Neural cell (in vitro differentiated cells): ENCODE measurements around the gene SLK. TPM values are rescaled to one million over a fixed set of nuclear protein-coding genes. Genes with fewer than 3 reads are reported as not detected.

Source experiments
- H2AFZ ChIP-seq: fragments of 200-600, 300-800 bp; sonication (generic), shearing (Covaris generic); 2 replicates; pipeline ENCODE4 v1.6.0; 2014; ENCODE audit warnings: low read depth, mild to moderate bottlenecking, antibody characterized with exemption, low read length, moderate library complexity
- H3F3A ChIP-seq: fragments of 200-600 bp; shearing (Covaris generic); 2 replicates; pipeline ENCODE4 v1.6.1; 2016; ENCODE audit warnings: mild to moderate bottlenecking, moderate library complexity, mixed read lengths, antibody characterized with exemption, low read length; ENCODE audit not compliant: insufficient read depth, poor library complexity, severe bottlenecking
- H3K27ac ChIP-seq: fragments of 200-600, 300-800 bp; sonication (generic), shearing (Covaris generic); 2 replicates; pipeline ENCODE4 v1.5.1; 2014; ENCODE audit warnings: mild to moderate bottlenecking, low read length, moderate library complexity
- H3K27me3 ChIP-seq: fragments of 300-800, 200-600 bp; sonication (generic), shearing (Covaris generic); 2 replicates; pipeline ENCODE4 v1.6.0; 2014; ENCODE audit warnings: mild to moderate bottlenecking, low read depth, low read length, moderate library complexity; ENCODE audit not compliant: insufficient read depth
- H3K36me3 ChIP-seq: fragments of 300-800, 200-600 bp; sonication (generic), shearing (Covaris generic); 2 replicates; pipeline ENCODE4 v1.5.1; 2014; ENCODE audit warnings: mild to moderate bottlenecking, antibody characterized with exemption, low read length, moderate library complexity; ENCODE audit not compliant: insufficient read depth
- H3K4me2 ChIP-seq: fragments of 300-800, 200-600 bp; sonication (generic), shearing (Covaris generic); 2 replicates; pipeline ENCODE4 v1.6.0; 2014; ENCODE audit warnings: mild to moderate bottlenecking, low read length
- H3K4me3 ChIP-seq: fragments of 300-800, 200-600 bp; sonication (generic), shearing (Covaris generic); 2 replicates; pipeline ENCODE4 v1.5.1; 2014; ENCODE audit warnings: mild to moderate bottlenecking, low read length, moderate library complexity
- H3K79me2 ChIP-seq: fragments of 200-600 bp; shearing (Covaris generic); replicated peaks from 2 replicates; pipeline ENCODE4 v1.6.0; 2014; ENCODE audit warnings: mild to moderate bottlenecking, low read length, moderate library complexity; ENCODE audit not compliant: insufficient read depth
- H3K9ac ChIP-seq: fragments of 300-800, 200-600 bp; sonication (generic), shearing (Covaris generic); 2 replicates; pipeline ENCODE4 v1.6.1; 2016; ENCODE audit warnings: mild to moderate bottlenecking, low read length, mixed read lengths
- H3K9me2 ChIP-seq: fragments of 200-600 bp; shearing (Covaris generic); 2 replicates; pipeline ENCODE4 v1.6.1; 2016; ENCODE audit warnings: mild to moderate bottlenecking, low read length, mixed read lengths; ENCODE audit not compliant: insufficient read depth
- H3K9me3 ChIP-seq: fragments of 200-600, 300-800 bp; sonication (generic), shearing (Covaris generic); 2 replicates; pipeline ENCODE4 v1.6.1; 2016; ENCODE audit warnings: mild to moderate bottlenecking, mixed run types, low read length, moderate library complexity, mixed read lengths
- H4K20me1 ChIP-seq: fragments of 200-600 bp; shearing (Covaris generic); 2 replicates; pipeline ENCODE4 v1.6.1; 2016; ENCODE audit warnings: mild to moderate bottlenecking, mixed run types; ENCODE audit not compliant: insufficient read depth
- EP300 ChIP-seq: fragments of 450-650 bp; conservative IDR thresholded peaks from 2 replicates; pipeline ENCODE4 v1.6.1; 2014; ENCODE audit warnings: antibody characterized with exemption, mild to moderate bottlenecking, moderate library complexity; ENCODE audit not compliant: poor library complexity, severe bottlenecking
- EZH2 ChIP-seq: fragments of 200-600, 300-800 bp; shearing (Covaris generic), sonication (generic); IDR thresholded peaks from 2 replicates; pipeline ENCODE4 v1.6.1; 2014; ENCODE audit warnings: antibody characterized with exemption, low read length, borderline replicate concordance, mild to moderate bottlenecking; ENCODE audit not compliant: insufficient read depth, poor library complexity, severe bottlenecking
- MXI1 ChIP-seq: fragments of 450-650 bp; conservative IDR thresholded peaks from 2 replicates; pipeline ENCODE4 v1.6.1; 2014; ENCODE audit warnings: antibody characterized with exemption, mild to moderate bottlenecking; ENCODE audit not compliant: poor library complexity, severe bottlenecking
- POLR2AphosphoS5 ChIP-seq: IDR thresholded peaks from 2 replicates; pipeline ENCODE4 v1.6.1; 2012
- RAD21 ChIP-seq: fragments of 450-650 bp; conservative IDR thresholded peaks from 2 replicates; pipeline ENCODE4 v1.6.1; 2014; ENCODE audit warnings: antibody characterized with exemption, mild to moderate bottlenecking, moderate library complexity
- SMC3 ChIP-seq: fragments of 450-650 bp; conservative IDR thresholded peaks from 2 replicates; pipeline ENCODE4 v1.6.1; 2014; ENCODE audit warnings: antibody characterized with exemption, mild to moderate bottlenecking, moderate library complexity; ENCODE audit not compliant: poor library complexity
- TAF1 ChIP-seq: IDR thresholded peaks from 2 replicates; pipeline ENCODE4 v1.6.1; 2012; ENCODE audit warnings: low read depth
- polyA plus RNA-seq: library from polyadenylated mRNA; depleted of rRNA; stranded (reverse); fragments of >200 nt; gene quantifications from 2 replicates; pipeline ENCODE4 v1.2.3, GENCODE V29; 2014
- TF ChIP-seq, protein P1 (sequence below): fragments of 450-650 bp; IDR thresholded peaks from 2 replicates; pipeline ENCODE4 v1.5.1; 2014; ENCODE audit warnings: antibody characterized with exemption, mild to moderate bottlenecking, moderate library complexity; ENCODE audit not compliant: poor library complexity, severe bottlenecking
- TF ChIP-seq, protein P2 (sequence below): IDR thresholded peaks from 2 replicates; pipeline ENCODE4 v1.6.1; 2012; ENCODE audit warnings: borderline replicate concordance

SLK gene
- polyA plus RNA-seq, 1 donor from 2014 or later = 23.7 TPM

DNA sequence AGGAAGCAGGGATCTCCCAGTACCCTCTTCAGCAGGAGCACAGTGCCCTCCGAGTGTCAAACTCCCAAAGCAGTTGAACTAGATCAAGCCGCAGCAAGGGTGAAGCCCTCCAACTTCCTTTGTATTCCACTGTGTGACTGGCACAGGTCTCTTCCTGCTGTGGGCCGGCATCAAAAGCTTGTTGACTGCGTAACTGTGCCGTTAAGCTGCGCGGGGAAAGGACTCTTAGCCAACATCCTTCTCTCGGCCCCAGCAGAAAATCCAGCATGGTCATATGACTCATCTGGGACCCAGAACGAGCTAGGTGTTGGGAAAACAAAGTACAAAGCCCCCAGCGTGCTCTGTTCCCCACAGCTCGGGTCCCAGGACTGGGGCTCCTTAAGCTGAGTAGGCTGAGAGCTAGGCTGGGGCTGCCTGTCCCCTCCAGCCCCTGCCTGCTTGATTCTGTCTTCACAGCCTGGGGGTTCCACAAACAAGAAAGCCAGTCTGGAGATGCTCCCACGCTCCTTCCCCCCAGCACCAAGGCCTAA lies 66.5 kb downstream of the SLK start:
- Histone ChIP-seq H3K27me3 (no peaks in the 10 kb centered on the region), H3K9ac (no peak overlapping the region), H2AFZ (no peak overlapping the region), H3K9me3 (no peaks in the 10 kb centered on the region), H3K36me3 (no peaks in the 10 kb centered on the region), H4K20me1 (no peaks in the 10 kb centered on the region), H3F3A (no peaks in the 10 kb centered on the region), H3K4me3 (no peak overlapping the region), H3K4me2 (no peak overlapping the region), H3K9me2 (no peaks in the 10 kb centered on the region), H3K27ac (no peak overlapping the region), H3K79me2 (no peaks in the 10 kb centered on the region)
- no peak for TF ChIP-seq EZH2
- TF ChIP-seq RAD21 = no peak
- TF ChIP-seq, protein P1, sequence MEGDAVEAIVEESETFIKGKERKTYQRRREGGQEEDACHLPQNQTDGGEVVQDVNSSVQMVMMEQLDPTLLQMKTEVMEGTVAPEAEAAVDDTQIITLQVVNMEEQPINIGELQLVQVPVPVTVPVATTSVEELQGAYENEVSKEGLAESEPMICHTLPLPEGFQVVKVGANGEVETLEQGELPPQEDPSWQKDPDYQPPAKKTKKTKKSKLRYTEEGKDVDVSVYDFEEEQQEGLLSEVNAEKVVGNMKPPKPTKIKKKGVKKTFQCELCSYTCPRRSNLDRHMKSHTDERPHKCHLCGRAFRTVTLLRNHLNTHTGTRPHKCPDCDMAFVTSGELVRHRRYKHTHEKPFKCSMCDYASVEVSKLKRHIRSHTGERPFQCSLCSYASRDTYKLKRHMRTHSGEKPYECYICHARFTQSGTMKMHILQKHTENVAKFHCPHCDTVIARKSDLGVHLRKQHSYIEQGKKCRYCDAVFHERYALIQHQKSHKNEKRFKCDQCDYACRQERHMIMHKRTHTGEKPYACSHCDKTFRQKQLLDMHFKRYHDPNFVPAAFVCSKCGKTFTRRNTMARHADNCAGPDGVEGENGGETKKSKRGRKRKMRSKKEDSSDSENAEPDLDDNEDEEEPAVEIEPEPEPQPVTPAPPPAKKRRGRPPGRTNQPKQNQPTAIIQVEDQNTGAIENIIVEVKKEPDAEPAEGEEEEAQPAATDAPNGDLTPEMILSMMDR = no peak
- TF ChIP-seq SMC3 = no peak
- TF ChIP-seq TAF1 = no peak
- no peak for TF ChIP-seq EP300

DNA sequence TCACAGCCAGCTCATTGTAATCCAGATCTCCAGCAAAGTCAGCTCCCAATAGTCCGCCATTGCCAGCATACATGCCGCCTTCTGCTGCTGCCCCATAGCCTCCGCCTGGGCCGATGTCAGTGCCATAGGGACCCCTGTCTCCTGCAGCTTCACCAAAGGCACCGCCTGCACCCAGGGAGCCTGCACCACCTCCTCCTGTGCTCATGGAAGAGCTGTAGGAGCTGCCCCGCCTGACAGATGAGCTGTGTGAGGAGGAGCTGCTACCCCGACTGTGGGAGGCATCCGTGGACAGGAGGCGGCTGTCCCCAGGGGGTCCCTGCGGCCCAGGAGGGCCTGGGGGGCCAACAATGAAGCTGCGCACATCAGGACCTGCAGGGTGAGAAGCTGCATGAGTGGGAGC lies 67.0 kb downstream of the SLK start:
- Histone ChIP-seq H2AFZ (no peak overlapping the region), H3K9ac (no peak overlapping the region), H3K27me3 (no peaks in the 10 kb centered on the region), H3K4me3 (no peak overlapping the region), H3K79me2 (no peaks in the 10 kb centered on the region), H3K9me3 (no peaks in the 10 kb centered on the region), H4K20me1 (no peaks in the 10 kb centered on the region), H3K9me2 (no peaks in the 10 kb centered on the region), H3F3A (no peaks in the 10 kb centered on the region), H3K4me2 (no peak overlapping the region), H3K36me3 (no peaks in the 10 kb centered on the region), H3K27ac (no peak overlapping the region)
- no peak for TF ChIP-seq RAD21
- TF ChIP-seq, protein P1 = no peak
- TF ChIP-seq TAF1 = no peak
- no peak for TF ChIP-seq MXI1
- TF ChIP-seq SMC3 = no peak
- no peak for TF ChIP-seq POLR2AphosphoS5
- TF ChIP-seq, protein P2, sequence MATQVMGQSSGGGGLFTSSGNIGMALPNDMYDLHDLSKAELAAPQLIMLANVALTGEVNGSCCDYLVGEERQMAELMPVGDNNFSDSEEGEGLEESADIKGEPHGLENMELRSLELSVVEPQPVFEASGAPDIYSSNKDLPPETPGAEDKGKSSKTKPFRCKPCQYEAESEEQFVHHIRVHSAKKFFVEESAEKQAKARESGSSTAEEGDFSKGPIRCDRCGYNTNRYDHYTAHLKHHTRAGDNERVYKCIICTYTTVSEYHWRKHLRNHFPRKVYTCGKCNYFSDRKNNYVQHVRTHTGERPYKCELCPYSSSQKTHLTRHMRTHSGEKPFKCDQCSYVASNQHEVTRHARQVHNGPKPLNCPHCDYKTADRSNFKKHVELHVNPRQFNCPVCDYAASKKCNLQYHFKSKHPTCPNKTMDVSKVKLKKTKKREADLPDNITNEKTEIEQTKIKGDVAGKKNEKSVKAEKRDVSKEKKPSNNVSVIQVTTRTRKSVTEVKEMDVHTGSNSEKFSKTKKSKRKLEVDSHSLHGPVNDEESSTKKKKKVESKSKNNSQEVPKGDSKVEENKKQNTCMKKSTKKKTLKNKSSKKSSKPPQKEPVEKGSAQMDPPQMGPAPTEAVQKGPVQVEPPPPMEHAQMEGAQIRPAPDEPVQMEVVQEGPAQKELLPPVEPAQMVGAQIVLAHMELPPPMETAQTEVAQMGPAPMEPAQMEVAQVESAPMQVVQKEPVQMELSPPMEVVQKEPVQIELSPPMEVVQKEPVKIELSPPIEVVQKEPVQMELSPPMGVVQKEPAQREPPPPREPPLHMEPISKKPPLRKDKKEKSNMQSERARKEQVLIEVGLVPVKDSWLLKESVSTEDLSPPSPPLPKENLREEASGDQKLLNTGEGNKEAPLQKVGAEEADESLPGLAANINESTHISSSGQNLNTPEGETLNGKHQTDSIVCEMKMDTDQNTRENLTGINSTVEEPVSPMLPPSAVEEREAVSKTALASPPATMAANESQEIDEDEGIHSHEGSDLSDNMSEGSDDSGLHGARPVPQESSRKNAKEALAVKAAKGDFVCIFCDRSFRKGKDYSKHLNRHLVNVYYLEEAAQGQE = no peak
- no peak for TF ChIP-seq EZH2
- no peak for TF ChIP-seq EP300
